Right lobe of liver (tissue), 4 donors: ENCODE measurements around the gene TNFAIP8L1.

Experiments used
- POLR2A ChIP-seq: fragments of 450-650 bp; IDR thresholded peaks from one replicate; pipeline ENCODE4 v1.6.1; 2017; ENCODE audit warnings: antibody characterized with exemption, mild to moderate bottlenecking
- TF ChIP-seq, protein P1 (sequence below), 4 donors: fragments of 200-600 bp in 3 of 4; fragments of 450-650 bp in 1 of 4; IDR thresholded peaks; one replicate each; pipeline versions ENCODE4 v1.5.1 to v1.8.0; 2016 to 2022; ENCODE audit warnings: antibody characterized with exemption in 4 of 4, mild to moderate bottlenecking in 2 of 4
- donor health status: DM: no; HTN: no; CAD: no.
- donor health status: DM: no; HTN: no; CAD: no.
- donor health status: DM: no; HTN: yes; CAD: no.

DNA sequence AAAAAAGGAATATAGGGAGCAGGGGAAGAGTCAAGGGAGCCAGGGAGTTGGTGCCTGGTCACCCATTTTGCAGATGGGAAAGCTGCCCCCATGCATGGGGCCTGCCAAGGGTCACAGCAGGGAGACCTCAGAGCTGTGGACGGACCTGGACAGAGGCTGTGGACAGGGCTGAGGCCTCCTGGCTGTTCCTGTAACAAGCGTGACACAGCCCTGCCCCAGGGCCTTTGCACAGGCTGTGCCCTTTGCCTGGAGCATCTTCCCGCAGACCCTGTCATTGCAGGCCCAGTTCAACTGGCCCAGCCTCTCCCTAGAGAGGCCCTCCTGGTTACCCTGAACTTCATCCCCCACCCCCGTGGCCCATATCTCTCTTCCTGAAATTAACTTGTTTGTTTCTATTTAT lies 6.4 kb downstream of the TNFAIP8L1 start:
- TF ChIP-seq POLR2A: no peak
- TF ChIP-seq, protein P1, sequence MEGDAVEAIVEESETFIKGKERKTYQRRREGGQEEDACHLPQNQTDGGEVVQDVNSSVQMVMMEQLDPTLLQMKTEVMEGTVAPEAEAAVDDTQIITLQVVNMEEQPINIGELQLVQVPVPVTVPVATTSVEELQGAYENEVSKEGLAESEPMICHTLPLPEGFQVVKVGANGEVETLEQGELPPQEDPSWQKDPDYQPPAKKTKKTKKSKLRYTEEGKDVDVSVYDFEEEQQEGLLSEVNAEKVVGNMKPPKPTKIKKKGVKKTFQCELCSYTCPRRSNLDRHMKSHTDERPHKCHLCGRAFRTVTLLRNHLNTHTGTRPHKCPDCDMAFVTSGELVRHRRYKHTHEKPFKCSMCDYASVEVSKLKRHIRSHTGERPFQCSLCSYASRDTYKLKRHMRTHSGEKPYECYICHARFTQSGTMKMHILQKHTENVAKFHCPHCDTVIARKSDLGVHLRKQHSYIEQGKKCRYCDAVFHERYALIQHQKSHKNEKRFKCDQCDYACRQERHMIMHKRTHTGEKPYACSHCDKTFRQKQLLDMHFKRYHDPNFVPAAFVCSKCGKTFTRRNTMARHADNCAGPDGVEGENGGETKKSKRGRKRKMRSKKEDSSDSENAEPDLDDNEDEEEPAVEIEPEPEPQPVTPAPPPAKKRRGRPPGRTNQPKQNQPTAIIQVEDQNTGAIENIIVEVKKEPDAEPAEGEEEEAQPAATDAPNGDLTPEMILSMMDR (IDR thresholded peaks at IDR 0.05): no peak
